OCI-M1 (cell line): ENCODE results near the gene HLA-DMA.

ENCODE experiments used
- DNase-seq: peaks from one replicate; lab custom pipeline; 2025; lab: John Stamatoyannopoulos, UW

HLA-DMA gene

GRCh38 chr6:32952817-32953739 is at the start of gene HLA-DMA:
Gene HLA-DMA, minus strand, starts transcription at chr6:32953097. Its CDS starts 61 bp downstream, at chr6:32953036.
- DNase-seq: peak; percentile 98

GRCh38 chr6:33001685-33002084 is 48.8 kb upstream of the HLA-DMA start:
- DNase-seq: no peak

- peak; percentile 62 for DNase-seq
Observed at GRCh38 chr6:33000055-33000454, 47.2 kb upstream of the HLA-DMA start.

GRCh38 chr6:32995448-32995847 is 42.6 kb upstream of the HLA-DMA start:
- no peak for DNase-seq

- no peak for DNase-seq
Observed at GRCh38 chr6:32993363-32993973, 40.6 kb upstream of the HLA-DMA start.

- peak; percentile 67 for DNase-seq
Observed at GRCh38 chr6:32991972-32992371, 39.1 kb upstream of the HLA-DMA start.

GRCh38 chr6:32989368-32989767 is 36.5 kb upstream of the HLA-DMA start:
- DNase-seq: peak; percentile 44

- peak; percentile 96 for DNase-seq
Observed at GRCh38 chr6:32984622-32985389, 31.9 kb upstream of the HLA-DMA start.

- DNase-seq: peak; percentile 75
Observed at GRCh38 chr6:32983964-32984621, 31.2 kb upstream of the HLA-DMA start.

GRCh38 chr6:32983493-32983848 is 30.6 kb upstream of the HLA-DMA start:
- no peak for DNase-seq

GRCh38 chr6:32982702-32983492 is 30.0 kb upstream of the HLA-DMA start:
- peak; percentile 62 for DNase-seq

GRCh38 chr6:32982084-32982701 is 29.3 kb upstream of the HLA-DMA start:
- DNase-seq: peak; percentile 42

- no peak for DNase-seq
Observed at GRCh38 chr6:32980488-32981038, 27.7 kb upstream of the HLA-DMA start.

GRCh38 chr6:32979720-32980487 is 27.0 kb upstream of the HLA-DMA start:
- no peak for DNase-seq

- DNase-seq: no peak
Observed at GRCh38 chr6:32977953-32978324, 25.0 kb upstream of the HLA-DMA start.

- DNase-seq: no peak
Observed at GRCh38 chr6:32977272-32977952, 24.5 kb upstream of the HLA-DMA start.

- no peak for DNase-seq
Observed at GRCh38 chr6:32976334-32977069, 23.6 kb upstream of the HLA-DMA start.

GRCh38 chr6:32975886-32976285 is 23.0 kb upstream of the HLA-DMA start:
- no peak for DNase-seq
